ENCODE measurements around the gene SLC38A3.
"Not testable (repeated sequence)": the region's sequence is repeated elsewhere in the genome, so short reads cannot be mapped to it uniquely, and the experiment has no call there.

SLC38A3 gene

DNA sequence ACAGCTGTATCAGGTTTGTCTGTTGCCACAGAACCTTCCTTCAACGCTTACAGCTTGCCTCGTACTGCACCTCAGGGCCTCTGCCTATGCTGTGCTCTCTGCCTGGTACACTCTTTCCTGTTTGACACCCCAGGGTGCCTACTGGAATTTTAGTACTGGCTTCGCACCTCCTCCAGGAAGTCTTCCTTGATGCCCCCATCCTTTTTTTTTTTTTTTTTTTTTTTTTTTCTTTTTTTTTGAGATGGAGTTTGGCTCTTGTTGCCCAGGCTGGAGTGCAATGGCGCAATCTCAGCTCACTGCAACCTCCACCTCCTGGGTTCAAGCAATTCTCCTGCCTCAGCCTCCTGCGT, 6.3 kb downstream of the SLC38A3 start:
- not testable (repeated sequence) for DNase-seq (ENCODE audit: low read depth)

DNA sequence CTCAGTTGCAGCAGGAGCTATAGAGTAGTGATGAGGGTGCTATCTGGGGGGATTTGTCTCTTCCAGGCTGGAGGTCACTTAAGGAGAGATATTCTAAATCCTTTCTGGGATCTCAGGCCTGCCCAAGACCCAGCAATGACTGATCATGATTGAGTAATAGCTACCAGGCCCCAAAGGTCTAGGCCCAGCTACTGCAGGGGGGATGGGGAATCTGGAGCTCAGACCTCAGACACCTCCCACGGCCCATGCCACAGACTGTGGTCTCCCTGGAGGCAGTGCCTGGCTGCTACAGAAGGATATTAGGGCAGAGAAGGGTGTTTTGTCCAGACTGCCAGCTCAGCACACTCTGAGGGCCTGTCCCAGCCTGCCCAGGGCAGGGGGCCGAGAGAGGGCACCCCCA, 6.9 kb downstream of the SLC38A3 start:
- DNase-seq (ENCODE audit: low read depth) = peak; percentile 91

DNA sequence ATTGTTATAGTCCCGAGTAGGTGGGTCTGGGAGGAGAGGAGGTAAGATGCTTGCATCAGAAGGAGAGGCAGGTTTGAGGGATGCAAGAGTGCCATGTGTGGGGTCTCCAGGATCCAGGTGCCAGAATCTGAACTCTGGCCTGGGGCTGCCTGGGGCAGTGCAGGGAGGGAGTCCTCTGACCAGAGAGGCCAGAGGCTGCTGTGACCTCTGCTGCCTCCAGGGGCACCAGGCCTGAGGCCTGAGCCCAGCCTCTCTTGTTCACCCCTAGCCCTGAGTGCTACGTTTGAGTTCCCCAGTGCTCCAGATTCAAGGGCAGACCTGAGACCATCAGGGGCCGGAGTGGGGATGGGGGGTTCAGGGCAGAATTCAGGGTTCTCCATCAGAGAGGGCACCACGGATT, 7.4 kb downstream of the SLC38A3 start:
- no peak for DNase-seq (ENCODE audit: low read depth)

DNA sequence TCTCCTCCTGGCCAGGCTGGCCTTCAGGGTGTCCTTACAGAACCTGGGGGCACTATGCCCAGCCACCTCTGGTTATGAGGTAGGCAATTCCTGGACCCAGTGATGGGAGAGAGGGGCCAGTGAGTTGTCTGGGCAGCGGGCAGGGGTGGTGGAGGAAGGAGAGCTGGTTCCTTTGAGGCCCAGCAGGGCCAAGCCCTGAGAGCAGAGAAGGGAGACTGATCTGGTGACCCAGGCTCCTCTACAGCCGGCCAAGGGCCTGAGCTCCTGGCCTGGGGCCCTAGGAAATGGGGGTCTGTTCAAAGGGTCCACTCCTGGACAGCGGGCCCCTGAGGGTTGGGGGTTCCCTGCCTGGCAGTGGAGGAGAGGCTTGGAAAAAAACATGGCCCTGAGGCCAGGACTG, 7.9 kb downstream of the SLC38A3 start:
- no peak for DNase-seq (ENCODE audit: low read depth)

DNA sequence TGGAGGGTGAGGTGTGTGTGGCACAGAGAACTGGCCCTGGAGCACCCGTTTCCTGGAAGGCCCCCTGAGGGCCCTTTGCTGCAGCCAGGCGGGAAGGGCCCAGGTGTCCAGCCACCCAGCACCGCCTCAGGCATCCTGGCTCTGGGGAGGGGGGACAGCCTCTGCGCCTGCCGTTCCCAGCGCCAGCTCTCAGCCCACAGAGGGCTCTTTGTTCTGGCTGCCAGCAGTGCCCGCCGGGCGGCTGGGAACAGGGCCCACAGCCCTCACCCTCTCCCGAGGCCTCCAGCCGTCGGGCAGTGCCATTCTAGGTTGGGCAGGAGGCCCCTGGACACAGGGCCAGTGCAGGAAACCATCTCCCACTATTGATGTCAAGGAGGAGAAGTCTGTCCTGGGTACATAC, 8.3 kb downstream of the SLC38A3 start:
- DNase-seq (ENCODE audit: low read depth) = no peak

DNA sequence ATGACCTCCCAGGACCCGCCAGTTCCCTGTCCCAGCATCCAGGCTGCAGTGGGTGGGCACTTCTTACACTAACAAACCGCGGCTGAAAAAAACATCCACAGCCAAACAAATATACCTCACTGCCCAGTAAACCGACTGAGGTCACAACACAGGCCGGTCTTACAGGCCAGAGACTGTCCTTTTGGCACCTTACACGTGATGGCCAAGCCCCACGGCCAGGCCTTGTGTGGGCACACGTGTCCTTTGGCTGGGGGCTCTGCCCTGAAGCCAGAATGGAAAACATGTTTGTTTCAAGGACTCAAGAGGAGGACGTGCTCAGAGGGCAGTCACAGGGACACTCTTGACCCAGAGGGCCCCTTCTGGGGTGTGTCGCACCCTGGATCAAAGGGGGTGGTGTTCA, 9.8 kb downstream of the SLC38A3 start:
- DNase-seq (ENCODE audit: low read depth) = no peak

DNA sequence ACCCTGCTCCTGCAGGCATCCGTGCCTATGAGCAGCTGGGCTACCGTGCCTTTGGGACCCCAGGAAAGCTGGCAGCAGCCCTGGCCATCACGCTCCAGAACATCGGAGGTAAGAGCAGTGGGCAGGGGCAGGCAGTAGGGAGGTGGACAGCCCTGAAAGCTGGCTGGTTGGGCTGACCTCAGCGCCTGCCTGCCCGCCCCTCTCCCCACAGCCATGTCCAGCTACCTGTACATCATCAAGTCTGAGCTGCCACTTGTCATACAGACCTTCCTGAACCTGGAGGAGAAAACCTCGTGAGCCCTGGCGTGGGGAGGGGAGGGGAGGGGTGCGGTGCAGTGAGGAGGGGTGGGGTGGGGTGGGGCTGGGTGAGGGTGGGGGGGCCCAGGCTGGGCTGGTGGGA, 10.5 kb downstream of the SLC38A3 start:
- DNase-seq (ENCODE audit: low read depth) = no peak

DNA sequence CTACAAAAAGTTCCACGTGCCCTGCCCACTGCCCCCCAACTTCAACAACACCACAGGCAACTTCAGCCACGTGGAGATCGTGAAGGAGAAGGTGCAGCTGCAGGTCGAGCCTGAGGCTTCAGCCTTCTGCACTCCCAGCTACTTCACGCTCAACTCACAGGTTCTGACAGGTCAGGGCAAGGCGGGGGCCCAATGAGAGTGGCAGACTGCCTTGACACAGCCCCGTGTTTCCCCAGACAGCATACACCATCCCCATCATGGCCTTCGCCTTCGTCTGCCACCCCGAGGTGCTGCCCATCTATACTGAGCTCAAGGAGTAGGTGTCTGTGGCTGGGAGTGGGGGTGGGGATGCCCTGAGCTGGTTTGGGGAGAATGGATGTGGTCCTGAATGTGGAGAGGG, 12.6 kb downstream of the SLC38A3 start:
- no peak for DNase-seq (ENCODE audit: low read depth)

DNA sequence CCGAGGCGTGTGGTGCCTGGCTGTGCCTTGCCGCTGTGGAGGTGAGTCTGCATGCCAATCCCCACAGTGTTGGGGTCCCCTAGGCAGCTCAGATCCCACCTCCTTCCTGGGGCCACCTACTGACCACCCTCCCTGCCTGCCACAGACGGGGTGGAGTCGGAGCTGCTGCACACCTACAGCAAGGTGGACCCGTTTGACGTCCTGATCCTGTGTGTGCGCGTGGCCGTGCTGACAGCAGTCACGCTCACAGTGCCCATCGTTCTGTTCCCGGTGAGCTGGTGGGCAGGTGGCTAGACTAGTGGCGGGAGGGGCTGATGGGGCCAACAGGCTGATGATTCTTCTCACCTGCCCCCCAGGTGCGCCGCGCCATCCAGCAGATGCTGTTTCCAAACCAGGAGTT, 13.4 kb downstream of the SLC38A3 start:
- DNase-seq (ENCODE audit: low read depth) = no peak

DNA sequence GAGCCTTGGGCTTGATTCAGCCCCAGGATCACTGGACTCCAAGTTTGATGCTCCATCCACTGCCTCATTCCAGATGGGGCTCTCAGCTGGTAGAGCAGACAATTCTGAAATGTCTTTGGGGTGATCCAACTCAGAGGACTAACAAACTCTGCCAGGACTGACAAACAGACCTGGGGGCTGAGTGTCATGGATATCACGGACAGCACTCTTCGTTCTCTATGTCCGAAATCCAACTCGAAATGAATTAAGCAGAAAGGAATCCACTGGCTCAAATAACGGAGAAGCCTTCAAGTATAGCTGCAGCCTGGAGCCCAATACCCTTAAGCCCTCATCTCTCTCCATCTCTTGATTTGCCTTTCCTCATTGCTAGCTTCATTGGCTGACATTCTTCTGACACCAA, 14.2 kb downstream of the SLC38A3 start:
- DNase-seq (ENCODE audit: low read depth) = no peak

DNA sequence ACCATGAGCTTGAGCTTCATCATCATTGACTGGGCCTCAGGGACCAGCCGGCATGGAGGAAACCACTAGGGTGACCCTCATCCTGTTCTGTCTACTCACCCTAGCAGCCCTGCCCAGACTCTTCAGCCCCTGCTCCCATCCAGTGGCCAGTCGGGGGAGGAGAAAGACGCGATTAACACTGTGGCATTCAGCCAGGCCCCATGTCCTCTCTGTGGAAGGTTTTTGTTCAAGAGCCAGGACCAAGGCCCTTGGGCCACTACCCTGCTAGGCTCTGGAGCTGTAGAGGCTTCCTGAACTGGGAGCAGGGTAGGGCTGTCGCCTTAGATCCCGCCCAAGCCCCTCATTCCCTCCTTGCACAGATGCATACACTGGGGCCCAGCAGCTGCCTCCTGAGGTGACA, 15.0 kb downstream of the SLC38A3 start:
- DNase-seq (ENCODE audit: low read depth) = no peak

DNA sequence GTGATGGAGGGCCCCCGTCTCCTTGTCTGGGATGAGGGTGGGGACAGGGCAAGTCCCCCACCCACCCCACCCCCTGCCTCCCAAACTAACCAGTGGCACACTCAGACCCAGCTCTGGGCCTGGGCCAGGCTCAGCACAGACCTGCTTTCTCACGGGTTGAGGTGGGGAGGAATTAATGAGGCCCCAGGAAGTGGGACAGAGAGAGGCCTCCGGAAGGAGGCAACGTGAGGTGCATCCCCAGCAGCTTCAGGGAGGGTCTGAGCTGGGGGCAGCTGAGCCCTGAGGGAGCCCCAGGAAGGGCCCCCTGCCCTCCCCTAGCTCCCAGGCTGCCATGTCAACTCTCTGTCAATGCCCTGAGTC, 16.0 kb downstream of the SLC38A3 start:
- DNase-seq (ENCODE audit: low read depth) = no peak

DNA sequence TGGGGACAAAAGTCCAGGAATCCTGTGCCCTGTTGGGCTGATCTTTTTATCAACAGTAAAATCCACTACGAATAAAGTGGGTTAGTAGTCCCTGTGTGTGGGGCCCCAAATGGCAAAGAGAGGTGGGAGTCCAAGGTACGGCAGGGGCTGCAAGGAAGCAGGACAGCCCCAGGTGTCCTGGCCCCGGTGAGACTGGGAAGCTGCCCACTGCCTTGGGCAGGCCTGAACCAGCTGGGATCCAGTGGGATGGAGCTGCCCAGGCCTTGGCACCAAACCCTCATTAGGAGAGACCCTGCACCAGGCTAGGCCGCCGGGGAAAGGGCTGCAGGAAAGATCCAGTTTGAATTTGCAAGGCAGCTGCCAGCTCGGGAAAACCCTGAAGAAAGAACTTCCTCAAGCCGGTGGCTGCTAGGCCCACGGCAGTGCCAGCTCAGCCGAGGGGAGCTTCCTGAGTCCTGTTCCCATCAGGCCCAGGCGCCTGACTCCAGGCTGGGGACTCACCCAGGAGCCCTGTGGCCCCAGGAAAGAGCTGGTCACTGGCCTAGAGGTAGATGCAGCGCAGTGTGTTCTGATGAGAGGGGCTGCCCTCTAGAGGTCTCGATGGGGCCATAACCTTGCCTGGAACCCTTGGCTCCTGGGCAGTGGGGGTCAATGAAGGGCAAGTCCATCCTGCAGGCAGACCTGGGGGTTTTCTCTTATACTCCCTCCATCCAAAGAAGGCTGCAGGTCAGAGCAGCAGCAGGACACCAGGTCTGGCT, 16.5 kb downstream of the SLC38A3 start:
- DNase-seq (ENCODE audit: low read depth) = no peak

DNA sequence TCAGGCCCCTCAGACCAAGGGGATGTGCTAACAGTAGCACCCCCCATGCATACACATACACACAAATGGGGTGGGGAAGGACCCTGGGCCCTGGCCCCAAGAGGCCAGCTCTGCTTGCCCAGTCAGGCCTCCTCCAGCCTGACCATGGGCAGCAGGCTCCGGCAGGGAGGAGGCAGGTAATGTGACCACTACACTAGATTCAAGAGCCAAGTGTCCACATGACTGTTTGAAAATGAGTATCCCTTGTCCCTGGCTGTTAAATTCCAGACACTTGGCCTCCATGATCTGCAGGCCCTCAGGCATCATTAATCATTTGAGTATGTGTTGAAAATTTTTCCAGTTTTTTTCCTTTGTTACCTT, 17.1 kb downstream of the SLC38A3 start:
- no peak for DNase-seq (ENCODE audit: low read depth)

DNA sequence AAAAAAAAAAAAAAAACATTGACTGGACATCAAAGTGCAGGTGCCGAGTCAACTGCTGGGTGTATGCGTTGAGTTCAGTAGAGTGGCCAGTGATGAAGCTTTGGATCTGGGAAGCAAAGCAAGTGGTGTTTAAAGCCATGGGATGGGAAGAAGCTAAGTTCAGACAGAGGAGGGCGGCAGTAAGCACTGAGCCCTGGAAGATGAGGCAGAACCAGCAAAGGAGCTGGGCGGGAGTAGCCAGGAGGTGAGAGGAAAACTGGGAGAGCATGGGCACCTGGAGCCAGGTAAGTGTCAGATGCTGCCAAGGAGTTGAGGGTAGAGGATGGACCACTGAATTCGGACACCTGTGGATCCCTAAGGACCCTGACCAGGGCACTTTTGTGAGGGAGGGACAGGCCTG, 19.6 kb downstream of the SLC38A3 start:
- DNase-seq (ENCODE audit: low read depth) = no peak

DNA sequence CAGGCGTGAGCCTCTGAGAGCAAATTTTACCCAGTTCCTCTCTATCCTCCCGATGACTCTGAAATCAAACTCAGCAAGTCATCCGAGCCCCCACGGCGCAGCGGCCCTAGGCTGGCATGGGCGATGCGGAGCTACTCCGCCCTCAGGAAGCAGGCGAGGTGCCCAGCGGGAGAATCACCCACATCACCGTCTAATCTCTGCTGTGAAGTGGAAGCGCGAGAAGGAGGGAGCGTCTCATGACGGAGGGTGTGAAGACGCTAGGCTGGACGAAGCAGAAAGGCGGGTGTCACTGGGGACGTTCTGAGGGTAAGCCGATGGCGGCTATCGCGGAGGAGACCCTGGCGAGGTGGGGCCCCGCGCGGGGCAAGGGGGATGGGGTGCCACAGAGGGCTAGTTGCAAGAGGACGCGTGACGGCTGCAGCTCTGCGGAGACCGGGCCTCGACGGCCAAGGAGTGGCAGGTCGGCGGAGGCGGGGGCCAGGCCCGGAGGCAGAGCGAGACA, 21.9 kb downstream of the SLC38A3 start:
- peak; percentile 45 for DNase-seq (ENCODE audit: low read depth)

DNA sequence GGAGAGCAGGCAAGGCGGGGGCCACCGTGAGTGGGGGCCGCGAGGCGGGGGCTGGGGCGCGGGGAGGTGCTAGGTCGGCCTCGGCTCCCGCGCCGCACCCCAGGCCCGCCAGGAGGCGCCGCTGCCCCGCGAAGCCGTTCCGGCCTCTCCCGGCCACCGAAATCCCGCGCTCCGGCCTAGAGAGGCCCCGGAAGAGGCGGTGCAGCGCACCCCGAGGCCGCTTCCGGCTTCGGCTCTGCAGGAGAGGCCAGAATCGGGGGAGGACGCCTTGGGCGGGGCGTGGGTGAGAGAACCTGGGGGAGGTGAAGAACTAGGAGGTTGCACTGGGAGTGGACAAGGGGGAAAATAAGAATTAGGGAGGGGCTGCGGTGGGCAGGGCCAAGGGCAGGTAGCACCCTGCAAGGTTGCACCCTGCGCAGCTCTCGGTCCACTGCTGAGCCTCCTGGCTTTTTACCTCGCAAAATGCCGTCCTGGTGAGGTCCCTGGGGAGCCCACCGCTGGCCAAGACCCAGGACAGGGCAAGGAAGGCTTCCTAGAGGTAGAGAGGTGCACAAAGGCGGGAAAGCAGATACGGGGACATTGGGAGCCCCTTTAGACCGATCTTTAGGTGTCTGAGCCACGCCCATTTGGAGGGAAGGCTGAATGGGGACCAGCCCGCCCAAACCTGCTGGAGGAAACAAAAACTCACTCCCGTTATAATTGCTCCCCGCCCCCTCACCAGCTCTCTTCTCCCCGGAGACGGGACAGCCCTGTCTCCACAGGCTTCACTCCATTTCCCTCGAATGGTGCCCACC, 22.5 kb downstream of the SLC38A3 start:
- peak; percentile 82 for DNase-seq (ENCODE audit: low read depth)

DNA sequence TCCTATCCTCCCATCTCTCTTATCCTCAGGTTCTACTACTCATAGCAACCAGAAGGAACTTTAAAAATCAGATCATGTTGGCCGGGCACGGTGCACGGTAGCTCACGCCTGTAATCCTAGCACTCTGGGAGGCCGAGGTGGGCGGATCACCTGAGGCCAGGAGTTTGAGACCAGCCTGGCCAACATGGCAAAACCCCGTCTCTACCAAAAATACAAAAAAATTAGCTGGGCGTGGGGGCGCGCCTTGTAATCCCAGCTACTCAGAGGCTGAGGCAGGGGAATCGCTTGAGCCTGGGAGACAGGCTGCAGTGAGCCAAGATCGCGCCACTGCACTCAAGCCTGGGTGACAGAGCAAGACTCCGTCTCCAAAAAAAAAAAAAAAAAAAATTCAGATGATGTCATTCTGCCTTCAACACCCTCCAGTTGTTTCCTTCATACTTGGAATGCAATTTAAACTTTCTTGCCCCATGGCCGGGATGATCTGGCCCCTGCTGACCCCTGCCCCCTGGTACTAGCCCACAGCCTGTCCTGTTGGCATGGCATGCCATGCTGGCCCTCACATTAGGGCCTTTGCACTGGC, 23.2 kb downstream of the SLC38A3 start:
- DNase-seq (ENCODE audit: low read depth) = not testable (repeated sequence)

DNA sequence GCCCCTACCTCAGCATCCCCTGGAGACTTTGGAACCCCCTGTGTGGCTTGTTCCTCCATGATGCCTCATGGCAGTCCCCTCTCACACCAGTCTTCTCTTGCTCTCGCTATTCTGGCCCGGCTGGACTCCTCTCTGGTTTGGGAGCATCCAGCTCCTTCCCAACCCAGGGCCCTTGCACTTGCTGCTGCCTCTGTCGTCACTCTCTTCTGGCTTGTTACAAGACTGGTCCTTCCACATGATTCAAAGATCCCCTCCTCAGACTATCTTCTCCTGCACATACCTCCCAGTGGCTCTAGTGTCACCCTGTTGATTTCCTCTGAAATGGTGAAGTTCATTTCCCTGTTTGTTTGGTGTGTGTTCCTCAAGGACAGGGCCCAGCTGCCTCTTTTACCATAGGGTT, 24.4 kb downstream of the SLC38A3 start:
- no peak for DNase-seq (ENCODE audit: low read depth)

DNA sequence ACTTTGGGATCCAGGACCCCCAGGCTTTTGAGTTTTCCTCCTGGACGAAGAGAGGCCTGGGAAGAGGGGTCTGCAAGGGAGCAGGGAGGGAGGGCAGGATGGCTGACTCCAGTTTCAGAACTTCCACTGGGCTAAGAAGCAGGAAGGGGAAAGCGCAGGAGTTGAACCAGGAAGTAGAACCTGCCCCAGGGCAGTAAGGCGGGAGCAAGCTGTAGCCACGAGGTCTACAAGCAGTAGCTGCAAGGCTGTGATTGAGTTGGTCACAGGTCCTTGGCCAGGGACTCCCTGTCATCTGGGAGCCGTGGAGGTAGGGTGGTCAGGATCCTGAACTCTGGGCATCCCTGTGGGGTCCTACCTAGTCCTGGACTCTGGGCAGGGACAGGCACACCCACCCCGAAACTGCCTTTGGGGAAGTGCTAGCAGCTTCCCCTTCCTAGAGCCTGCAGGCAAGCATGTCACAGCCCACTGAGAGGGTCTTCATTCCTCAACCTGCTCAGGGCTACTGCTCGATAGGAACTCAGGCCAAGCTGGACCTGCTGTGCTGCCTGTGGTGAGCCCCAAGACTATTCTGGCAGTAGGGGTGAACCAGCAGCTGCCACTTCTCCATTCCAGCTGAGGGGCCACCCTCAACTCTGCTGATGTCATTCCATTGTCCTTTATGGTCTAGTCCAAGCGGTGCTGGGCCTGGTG, 25.2 kb downstream of the SLC38A3 start:
- DNase-seq (ENCODE audit: low read depth) = no peak

DNA sequence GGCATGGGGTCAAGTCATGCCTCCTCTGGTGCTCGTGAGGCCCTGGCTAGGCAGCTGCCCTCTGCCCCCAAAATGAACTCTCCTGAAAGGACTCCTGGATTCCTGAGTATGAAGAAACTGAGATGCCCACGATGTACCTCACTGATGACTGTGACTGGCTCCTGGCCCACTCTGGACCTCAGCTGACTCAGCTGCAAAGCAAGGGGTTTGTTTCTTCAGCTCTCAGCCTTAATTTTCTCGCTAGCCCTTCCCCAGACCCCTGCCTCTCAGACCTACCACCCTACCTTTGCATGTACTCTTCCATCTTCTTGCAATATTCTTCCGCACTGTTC, 25.7 kb downstream of the SLC38A3 start:
- peak; percentile 65 for DNase-seq (ENCODE audit: low read depth)

DNA sequence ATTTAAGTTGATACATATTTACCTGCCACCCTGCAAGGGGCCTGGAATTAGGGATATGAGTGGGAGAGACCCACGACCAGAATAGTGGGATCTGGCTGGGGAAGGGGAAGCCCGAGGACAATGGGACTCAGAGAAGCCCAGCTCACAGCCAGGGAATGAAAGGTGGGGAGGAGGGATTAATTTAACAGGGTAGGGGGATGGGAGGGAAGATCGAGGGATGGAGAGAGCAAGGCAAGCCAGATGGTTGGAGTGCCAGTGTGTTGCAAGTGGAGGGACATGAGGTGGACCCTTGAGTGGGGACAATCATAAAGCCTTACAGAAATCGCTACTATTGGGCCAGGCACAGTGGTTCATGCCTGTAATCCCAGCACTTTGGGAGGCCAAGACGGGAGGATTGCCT, 26.5 kb downstream of the SLC38A3 start:
- no peak for DNase-seq (ENCODE audit: low read depth)

DNA sequence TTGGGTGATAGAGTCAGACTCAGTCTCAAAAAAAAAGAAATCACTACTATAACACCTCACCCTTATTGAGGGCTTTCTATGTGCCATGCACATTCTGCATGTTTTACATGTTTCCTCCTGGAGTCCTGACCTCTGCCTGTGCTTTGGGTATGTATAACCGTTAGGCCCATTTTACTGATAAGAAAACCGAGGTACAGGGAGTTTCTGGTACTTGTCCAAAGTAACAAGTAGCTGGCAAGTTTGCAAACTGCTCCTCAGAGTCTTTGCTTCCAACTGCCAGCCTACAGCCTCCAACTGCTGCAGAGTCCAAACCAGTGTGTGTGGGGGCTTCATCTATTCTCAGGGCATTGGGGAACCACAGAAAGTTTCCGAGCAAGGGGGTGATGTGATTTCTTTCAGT, 27.2 kb downstream of the SLC38A3 start:
- DNase-seq (ENCODE audit: low read depth) = no peak

Data from amniotic epithelial cell (primary cell).